ENCODE data around the gene CTSZ.

DNA sequence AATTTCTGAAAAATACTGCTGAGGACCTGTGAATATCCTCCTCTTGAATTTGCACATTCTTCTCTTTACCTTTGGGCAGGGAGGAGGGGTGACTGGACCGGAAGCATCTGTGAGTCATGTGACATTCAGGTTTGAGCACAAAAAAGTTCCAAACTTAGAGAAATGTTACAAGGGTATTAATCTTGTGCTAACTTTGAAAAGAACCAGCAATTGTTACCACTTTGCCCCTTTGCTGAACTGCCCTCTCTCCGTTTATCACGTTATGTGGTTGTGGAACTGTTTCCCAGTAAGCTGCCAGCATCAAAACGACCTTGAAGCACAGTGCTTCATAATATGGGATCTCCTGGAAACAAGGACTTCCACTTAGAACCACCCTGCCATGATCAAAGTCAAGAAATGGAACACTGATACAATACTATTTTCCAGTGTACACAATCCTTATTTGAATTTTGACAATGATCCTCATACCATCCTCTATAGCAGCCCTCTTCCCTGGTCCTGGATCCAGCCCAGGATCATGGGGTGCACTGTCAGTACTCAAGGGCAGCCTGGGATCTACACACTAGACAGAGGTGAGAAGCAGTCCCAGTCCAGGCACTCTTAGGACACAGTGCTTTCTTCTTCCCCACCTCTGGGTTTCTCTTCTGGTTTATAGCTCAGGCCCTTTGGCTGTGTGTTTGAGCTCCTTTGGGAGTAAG, 9.9 kb upstream of the CTSZ start:
- TF ChIP-seq, protein P1, sequence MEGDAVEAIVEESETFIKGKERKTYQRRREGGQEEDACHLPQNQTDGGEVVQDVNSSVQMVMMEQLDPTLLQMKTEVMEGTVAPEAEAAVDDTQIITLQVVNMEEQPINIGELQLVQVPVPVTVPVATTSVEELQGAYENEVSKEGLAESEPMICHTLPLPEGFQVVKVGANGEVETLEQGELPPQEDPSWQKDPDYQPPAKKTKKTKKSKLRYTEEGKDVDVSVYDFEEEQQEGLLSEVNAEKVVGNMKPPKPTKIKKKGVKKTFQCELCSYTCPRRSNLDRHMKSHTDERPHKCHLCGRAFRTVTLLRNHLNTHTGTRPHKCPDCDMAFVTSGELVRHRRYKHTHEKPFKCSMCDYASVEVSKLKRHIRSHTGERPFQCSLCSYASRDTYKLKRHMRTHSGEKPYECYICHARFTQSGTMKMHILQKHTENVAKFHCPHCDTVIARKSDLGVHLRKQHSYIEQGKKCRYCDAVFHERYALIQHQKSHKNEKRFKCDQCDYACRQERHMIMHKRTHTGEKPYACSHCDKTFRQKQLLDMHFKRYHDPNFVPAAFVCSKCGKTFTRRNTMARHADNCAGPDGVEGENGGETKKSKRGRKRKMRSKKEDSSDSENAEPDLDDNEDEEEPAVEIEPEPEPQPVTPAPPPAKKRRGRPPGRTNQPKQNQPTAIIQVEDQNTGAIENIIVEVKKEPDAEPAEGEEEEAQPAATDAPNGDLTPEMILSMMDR (IDR thresholded peaks at IDR 0.05) = no peak
- TF ChIP-seq POLR2A (IDR thresholded peaks at IDR 0.05) = no peak

Measured in heart left ventricle (tissue), 13 donors.